Upper lobe of left lung (tissue), 4 donors: ENCODE measurements around the gene TFF1.

Source experiments
- POLR2A ChIP-seq, 4 donors: fragments of 450-650 bp; IDR thresholded peaks; one replicate each; pipeline ENCODE4 v1.5.1; 2016 to 2017; ENCODE audit warnings: antibody characterized with exemption in 4 of 4, mild to moderate bottlenecking in 2 of 4
- POLR2AphosphoS5 ChIP-seq, 2 donors: sonication (generic); formaldehyde crosslinking; IDR thresholded peaks; one replicate each; pipeline ENCODE4 v1.5.1; 2017; ENCODE audit warnings: antibody characterized with exemption in 2 of 2
- TF ChIP-seq, protein P1 (sequence below), 6 experiments: fragments of 450-650 bp in 4 of 6; fragments of 200-600 bp in 2 of 6; sonication (generic) in 2 of 6; IDR thresholded peaks; one replicate each; pipeline ENCODE4 v1.5.1; 2016 to 2019; ENCODE audit warnings: antibody characterized with exemption in 6 of 6

DNA sequence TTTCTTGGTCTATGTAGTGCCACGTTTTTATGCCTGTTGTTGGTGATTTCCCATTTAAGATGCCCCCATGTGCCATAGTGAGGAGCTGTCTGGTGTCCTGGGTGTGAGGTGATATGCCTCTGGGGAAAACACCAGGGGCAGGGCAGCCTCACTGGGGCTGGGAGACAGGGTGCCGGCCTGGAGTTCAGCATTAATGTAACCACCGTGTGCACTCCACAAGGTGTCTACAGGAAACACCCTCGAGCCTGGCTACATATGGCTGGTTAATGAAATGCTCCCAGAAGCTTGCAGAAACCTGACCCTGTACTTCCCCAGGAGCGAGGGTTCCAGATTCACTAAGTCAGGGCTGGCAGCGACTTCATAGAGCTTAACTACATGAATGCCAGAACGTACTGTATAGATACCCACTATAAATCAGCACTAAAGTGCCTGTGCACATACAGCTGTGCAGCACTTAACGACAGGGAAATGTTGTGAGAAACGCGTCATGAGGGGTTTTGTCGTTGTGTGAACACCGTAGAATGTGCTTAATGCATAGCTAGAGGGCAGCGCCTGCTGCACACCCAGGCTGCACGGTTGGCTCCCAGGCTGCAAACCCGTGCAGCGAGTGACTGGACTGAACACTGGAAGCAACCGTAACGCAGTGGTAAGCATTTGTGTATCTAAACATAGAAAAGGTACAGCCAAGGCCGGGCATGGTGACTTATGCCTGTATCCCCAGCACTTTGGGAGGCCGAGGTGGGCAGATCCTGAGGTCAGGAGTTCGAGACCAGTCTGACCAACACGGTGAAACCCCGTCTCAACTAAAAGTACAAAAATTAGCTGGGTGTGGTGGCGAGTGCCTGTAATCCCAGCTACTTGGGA lies 25.9 kb downstream of the TFF1 start:
- TF ChIP-seq, protein P1, sequence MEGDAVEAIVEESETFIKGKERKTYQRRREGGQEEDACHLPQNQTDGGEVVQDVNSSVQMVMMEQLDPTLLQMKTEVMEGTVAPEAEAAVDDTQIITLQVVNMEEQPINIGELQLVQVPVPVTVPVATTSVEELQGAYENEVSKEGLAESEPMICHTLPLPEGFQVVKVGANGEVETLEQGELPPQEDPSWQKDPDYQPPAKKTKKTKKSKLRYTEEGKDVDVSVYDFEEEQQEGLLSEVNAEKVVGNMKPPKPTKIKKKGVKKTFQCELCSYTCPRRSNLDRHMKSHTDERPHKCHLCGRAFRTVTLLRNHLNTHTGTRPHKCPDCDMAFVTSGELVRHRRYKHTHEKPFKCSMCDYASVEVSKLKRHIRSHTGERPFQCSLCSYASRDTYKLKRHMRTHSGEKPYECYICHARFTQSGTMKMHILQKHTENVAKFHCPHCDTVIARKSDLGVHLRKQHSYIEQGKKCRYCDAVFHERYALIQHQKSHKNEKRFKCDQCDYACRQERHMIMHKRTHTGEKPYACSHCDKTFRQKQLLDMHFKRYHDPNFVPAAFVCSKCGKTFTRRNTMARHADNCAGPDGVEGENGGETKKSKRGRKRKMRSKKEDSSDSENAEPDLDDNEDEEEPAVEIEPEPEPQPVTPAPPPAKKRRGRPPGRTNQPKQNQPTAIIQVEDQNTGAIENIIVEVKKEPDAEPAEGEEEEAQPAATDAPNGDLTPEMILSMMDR (IDR thresholded peaks at IDR 0.05) = no peak
- TF ChIP-seq POLR2A (IDR thresholded peaks at IDR 0.05) (no peak), POLR2AphosphoS5 (IDR thresholded peaks at IDR 0.05) (no peak)
